Ecto neural progenitor cell (in vitro differentiated cells): ENCODE results near the gene IDH1.

Source experiments
- DNase-seq: peaks from one replicate; pipeline ENCODE4 v3.0.0-alpha.2; 2018; ENCODE audit warnings: low spot score

Gene IDH1

DNA sequence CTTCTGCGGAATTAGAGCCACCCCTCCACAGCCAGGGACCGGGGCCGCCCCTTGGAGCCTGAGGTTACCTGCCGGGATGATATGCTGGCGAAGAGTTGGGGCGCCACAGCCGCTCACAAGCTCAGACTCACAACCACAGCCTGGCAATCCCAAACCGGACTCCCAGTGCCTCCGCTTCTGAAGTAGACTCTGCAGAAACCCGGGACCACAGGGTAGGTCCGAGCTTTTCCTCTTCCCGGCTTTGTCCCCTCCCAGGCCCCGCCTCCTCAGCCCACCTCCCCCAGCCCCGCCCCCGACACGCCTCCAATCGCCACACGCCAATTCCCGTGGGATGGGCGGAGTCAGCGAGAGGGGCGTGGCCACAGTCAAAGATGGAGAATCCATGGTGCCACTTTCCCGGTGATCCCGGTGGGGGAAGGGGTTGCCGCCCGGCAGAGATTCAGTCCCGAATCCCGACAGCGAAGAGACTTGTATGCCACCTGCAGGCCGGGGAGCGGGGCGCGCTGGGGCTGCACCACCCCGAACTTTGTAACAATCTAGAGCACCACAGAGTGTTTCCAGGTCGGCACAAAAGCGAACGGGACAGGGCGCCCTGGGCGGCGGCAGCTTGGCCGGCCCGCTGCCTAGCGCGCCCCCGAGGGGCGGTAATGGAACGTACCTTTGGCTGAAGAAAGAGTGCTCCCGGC lies at the start of gene IDH1:
Gene IDH1, minus strand, starts transcription at position 201 of the 686 bp plus-strand sequence. CDS start 3,520 bp downstream, outside the sequence.
- peak; percentile 99 for DNase-seq

DNA sequence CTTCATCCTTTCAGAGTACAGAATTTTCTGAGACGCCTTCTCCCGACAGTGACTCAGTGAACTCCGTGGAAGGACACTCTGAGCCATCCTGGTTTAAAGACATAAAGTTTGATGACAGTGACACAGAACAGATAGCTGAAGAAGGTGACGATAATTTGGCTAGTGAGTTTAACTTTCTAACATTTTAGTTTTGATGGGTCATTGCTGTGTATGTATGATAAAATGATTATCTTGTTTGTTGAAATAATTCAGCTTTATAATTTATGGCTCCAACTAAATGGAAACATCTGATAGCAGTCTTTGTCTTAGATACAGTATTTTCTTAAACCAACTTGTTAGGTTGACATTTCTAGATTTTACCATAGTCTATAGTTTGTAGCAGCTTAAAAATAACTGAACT lies 49.3 kb upstream of the IDH1 start:
- no peak for DNase-seq

DNA sequence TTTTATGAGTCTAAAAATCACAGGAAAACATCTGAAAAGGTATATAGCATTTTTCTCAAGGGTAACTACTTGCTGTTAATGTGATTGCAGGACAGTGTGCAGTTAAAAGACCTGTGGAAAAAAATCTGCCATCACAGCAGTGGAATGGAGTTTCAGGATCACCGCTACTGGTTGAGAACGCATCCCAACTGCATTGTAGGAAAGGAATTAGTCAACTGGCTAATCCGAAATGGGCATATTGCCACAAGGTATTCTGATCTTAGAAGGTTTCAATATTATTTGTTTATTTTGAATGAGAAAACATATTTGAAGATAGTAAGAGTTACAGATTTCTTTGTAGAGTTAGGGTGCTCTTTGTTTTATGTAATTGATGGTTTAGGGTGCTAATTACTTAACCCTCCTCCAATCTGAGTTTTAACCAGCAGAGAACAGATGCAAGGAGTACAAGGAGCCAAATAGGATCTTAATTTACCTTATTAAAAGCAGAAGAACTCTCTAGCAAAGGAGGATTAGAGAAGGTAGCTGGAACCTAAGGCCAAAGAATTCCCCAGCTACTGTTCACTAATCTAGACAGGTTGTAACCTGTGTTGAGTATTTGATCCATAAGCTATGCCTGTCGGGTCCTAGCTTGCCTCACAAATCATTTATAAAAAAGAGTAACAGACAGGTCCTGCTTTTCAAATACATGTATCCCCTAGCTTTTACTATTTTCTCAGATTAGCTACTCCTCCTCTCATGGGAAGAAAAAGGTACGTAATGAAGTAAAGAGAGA lies 46.2 kb upstream of the IDH1 start:
- DNase-seq = no peak

DNA sequence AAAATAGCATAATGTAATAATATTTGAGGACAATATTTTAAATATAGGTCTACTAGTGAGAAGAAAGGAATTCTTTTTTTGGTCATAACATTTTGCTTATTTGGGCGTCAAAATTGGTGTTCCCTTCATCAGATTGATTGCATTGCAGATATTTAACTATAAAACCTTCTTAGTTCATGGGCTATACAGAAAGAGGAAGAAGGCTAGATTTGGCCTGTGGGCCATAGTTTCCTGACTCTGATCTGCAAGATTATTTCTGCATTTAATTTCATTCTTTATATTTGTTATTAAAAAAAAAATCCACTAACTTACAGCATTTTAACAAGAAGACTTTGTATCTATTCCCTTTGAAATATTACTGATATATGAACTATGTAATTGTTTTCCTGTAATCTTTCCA lies 43.1 kb upstream of the IDH1 start:
- DNase-seq = no peak

DNA sequence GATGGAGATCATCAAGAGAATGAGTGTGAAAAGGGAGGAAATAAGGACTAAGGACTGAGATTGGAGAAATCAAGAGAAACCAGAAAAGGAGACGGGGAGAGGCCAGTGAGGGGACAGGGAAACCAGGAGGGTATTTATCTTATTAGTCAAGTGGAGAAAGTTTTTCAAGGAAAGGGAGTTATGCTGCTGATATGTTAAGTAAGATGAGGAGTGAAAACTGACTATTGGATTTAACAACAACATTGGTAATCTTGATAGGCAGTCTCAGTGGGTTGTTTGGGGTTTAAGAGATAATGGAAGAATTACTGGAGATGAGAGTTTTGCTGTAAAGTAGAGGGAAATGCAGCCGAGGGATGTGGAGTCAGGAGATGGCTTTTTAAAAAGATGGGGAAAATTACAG lies 41.7 kb upstream of the IDH1 start:
- DNase-seq = no peak

- no peak for DNase-seq
Measured at GRCh38 chr2:208295834-208296233, 41.0 kb upstream of the IDH1 start.

DNA sequence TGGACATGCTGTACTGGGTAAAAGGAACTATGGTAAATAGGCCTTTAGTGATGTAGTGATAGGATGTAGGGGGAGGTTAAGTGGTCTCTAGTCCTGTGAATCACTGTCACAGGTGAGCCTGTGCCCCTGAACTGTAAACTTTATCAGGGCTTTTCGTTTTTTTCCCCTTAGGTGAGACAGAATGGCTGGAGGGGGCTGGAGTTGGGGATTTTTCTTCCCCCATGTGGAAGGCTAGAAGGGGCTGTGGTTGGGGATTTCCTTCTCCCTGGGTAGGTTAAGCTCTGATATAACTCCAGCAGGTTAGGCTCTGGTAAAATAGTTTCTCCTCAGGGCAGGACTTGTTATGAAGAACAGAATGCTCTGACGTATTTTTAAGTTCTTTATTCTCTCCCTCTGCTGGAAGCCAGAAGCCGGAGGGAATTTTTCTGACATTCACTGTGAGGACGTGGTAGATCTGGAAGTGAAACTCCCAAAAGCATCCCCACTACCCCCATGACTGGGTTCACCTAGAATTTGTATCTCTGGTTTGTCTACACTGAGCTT lies 39.7 kb upstream of the IDH1 start:
- DNase-seq = no peak

- no peak for DNase-seq
Measured at GRCh38 chr2:208285853-208286252, 31.0 kb upstream of the IDH1 start.

GRCh38 chr2:208280933-208281332 lies 26.1 kb upstream of the IDH1 start:
- DNase-seq = no peak

- no peak for DNase-seq
Measured at GRCh38 chr2:208280234-208280633, 25.4 kb upstream of the IDH1 start.

GRCh38 chr2:208279236-208279635 lies 24.4 kb upstream of the IDH1 start:
- no peak for DNase-seq

- DNase-seq = no peak
Measured at GRCh38 chr2:208278549-208278948, 23.7 kb upstream of the IDH1 start.

DNA sequence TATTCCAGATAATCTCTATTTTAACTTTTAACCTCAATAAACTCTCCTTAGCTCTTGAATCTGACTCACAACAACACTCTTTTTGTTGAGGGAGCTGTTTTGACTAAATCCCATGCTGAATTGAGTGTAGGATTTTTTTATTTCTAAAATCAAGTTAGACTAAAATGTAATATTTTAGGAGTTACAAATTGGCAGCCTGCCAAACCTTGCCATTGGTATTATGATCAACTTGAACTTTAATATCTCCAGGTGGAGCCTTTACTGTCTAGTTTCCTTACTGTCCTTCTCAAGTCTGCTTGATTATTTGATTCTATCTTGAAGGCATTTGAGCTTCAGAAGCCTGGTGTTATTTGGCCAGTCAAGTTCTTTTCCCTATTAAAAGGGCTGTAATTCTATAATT lies 19.9 kb upstream of the IDH1 start:
- no peak for DNase-seq

- no peak for DNase-seq
Measured at GRCh38 chr2:208269091-208269490, 14.2 kb upstream of the IDH1 start.

GRCh38 chr2:208268156-208268952 lies 13.5 kb upstream of the IDH1 start:
- no peak for DNase-seq

- peak; percentile 72 for DNase-seq
Measured at GRCh38 chr2:208267526-208267925, 12.7 kb upstream of the IDH1 start.

DNA sequence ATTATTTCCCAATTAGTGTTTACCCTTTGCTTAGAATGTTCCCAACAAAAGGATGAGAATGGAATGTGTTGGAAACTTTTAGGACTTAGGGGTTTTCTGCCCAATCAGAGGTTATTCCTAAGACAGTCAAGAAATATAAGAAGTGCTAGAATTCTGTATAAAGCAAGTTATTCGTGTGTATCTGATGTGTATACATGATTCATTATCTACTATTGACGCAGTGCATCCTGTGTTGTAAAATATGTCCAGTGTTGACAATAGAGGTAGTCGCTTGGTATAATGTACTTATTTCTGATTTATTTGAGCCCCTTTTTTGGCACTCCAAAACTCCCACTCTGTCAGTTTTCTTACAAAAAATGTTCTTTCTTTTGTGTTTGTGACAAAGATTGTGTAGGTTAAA lies 12.1 kb upstream of the IDH1 start:
- DNase-seq = no peak

DNA sequence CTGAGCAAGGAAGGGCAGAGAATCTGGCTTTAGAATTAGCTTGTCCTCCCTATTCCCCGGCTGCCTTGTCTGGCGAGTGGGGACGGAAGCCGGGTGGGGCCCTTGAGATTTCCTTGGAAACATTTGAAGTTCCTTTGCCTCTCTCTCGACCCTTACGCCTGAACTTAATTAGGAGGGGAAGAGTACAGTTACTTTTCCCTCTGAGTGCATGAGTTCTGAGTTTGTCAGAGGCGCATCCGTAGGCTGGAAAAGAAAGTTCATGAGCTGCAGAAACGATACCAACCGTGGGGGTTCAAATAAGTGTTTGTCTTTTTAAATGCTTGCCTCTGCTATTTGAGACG lies 11.7 kb upstream of the IDH1 start:
- no peak for DNase-seq

GRCh38 chr2:208265801-208266552 lies 11.1 kb upstream of the IDH1 start, which contains the start of gene PIKFYVE:
TSS of gene PIKFYVE (plus strand) at chr2:208266255. CDS start at chr2:208271520, 5,265 bp downstream.
- peak; percentile 95 for DNase-seq

DNA sequence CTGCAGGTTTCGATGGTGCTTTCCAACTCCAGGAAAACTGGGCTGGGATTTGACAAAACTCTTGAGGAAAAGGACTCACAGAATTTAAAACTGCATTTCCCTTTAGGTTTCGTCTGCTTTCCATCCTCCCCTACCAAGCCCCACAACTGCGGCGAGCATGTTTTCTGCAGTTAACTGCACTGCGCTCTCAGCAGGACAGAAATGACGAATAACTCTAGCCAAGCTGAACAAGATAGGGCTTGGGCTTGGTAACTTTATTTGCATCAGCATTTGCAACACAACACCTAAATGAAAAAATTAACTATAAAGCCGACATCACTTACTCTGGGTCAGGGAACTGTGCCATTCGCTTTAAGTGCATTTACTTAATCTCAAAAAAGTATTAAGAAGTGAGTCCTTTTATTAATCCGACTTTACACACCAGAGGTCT lies 10.5 kb upstream of the IDH1 start:
- peak; percentile 51 for DNase-seq
